ENCODE data around the gene SAP30BP.

SAP30BP gene

GRCh38 chr17:75691801-75692626, 24.9 kb downstream of the SAP30BP start:
- DNase-seq, result no peak

DNA sequence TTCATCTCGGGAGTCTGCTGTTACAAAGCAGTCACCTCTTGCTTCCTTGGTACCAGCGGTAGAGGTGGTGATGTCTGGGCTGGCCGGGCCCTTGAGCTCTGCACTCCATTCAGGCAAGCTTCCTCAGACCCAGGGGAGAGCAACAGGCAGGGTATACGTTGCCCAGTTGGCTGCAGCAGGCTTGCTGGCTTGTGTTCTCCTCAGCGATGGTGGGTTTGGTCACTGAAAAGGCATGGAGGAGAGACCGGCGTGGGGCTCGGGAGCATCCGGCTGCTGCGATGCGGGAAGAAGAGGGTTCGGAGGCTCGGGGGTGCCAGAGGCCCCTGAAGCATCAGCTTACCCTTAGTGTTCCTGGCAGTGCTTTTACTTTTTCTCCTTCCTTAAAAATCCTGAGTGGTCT, 25.8 kb downstream of the SAP30BP start:
- no peak for DNase-seq

- DNase-seq, result no peak
Measured at GRCh38 chr17:75693500-75694481, 26.7 kb downstream of the SAP30BP start.

DNA sequence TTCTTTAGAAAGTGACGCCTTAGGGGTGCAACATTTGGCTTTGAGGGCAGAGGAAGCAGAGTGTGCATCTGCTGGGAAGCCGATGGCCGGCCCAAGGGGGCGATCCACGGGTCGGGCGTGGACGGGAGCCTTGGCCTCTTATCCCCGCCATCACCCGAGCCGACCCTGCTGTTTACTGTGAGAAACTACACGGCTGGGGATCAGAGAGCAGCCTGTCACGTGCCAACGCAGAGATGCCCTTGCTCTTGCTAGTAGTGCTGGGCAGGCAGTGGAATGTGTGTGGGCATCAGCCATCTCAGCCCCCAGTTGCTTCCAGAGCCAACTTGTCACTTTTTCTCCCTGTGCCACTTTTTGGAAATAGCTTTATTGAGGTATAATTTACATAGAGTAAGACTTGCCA, 27.4 kb downstream of the SAP30BP start:
- DNase-seq, result no peak

GRCh38 chr17:75695141-75695829, 28.1 kb downstream of the SAP30BP start:
- no peak for DNase-seq

GRCh38 chr17:75695830-75696271, 28.7 kb downstream of the SAP30BP start:
- DNase-seq, result no peak

DNA sequence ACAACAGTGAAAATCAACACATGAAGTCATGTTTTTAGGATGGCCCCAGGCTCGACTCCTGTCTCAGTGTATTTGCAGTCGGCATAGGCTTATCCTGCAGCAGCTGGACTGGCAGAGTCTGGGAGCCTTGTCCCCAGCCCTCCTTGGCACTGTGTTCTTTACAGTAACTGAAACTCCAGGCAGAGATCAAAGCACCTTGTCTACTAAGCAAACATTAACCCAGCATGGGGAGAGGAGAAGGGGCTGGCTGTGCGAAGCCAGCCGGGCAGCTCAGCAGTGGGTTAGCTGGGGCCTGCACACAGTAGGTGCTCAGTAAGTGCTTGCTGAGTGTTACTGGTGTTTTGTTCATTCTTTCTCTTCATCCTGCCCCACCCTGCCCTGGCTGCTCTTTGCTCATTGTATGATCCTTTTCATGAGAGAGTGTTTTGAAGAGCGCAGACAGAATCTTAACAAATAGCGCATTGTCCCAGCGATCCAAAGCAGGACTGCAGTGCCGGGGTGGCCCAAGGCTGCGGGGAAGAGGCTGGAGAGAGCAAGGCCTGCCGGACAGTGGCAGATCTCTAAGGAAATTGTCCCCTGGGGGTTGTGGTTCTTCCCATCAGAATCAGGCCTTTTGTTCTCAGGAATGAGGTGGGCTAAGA, 30.6 kb downstream of the SAP30BP start:
- no peak for DNase-seq

- DNase-seq, result no peak
Measured at GRCh38 chr17:75698659-75699058, 31.5 kb downstream of the SAP30BP start.

DNA sequence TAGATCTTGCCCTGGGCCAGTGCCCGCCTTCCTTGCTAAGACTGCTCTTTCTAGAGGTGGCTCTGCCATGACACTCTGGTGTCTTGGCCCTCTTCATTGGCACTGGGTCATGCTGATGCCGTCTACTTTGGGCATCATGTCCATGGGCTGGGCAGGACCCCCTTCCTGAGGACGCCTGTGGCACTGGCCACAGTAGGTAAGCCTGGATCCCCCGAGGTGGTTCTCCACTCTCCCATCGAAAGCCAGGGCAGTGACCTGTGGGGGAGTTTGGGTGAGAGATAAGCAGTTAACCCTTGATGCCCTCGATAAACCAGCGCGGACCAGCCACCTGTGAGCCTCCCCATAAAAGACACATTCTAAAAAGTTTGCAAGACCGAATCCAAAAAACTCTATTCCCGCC, 34.1 kb downstream of the SAP30BP start:
- no peak for DNase-seq

- no peak for DNase-seq
Measured at GRCh38 chr17:75703191-75703590, 36.1 kb downstream of the SAP30BP start.

DNA sequence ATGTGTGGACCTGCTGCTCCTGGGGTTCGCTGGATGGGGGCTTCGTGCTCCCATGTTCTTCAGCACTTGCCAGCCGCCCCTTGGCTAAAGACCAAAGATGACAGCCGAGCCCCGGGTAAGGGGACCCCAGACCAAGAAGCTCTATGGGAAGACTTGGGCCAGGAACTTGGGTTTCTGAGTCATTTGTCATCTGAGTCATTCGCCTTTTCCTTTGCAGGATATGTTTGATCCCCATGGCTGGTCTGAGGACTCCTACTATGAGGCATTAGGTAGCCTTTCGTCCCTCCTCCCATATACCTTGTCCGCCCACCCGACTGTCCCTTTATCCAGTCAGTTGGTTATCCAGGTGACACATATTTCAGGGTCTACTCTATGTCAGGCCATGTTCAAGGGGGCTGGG, 36.5 kb downstream of the SAP30BP start:
- no peak for DNase-seq

- no peak for DNase-seq
Measured at GRCh38 chr17:75704963-75705875, 38.1 kb downstream of the SAP30BP start.

GRCh38 chr17:75706042-75706728, 39.0 kb downstream of the SAP30BP start:
- no peak for DNase-seq

DNA sequence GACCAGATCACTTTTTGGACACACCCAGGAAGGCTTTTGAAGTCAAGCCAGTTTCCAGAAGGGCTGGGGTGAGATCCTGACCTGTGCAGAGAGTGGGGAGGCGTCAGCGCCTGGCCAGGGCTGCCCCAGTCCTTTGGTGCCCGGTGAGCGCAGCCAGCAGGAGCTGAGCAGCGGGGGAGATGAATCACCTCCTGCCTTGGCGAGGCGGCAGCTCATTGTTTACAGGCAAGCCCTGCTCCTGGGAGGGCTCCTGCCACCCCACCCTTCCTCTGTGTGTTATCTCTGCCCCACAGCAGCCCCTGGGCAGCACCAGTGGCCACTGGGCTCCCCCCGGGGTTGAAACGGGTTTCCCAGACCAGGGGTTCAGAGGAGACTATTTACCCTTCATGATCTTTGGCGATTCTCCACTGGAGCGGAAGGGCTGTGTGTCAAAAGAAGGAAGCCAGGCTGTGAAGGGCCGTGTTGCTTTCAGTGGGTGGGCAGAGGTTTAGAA, 40.0 kb downstream of the SAP30BP start:
- DNase-seq, result no peak

DNA sequence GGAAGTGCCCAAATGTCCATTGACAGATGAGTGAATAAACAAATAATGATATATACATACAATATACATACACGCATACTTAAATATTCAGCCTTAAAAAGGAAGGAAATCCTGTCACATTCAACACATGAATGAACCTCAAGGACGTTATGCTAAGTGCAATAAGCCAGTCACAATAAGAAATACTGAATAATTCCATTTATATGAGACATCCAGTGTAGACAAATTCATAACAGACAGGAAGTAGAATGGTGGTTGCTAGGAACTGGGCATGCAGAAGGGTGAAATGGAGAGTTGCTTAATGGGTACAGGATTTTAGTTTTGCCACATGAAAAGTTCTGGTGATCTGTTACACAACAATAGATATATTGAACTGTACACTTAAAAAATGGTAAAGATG, 45.3 kb downstream of the SAP30BP start:
- DNase-seq, result no peak

DNA sequence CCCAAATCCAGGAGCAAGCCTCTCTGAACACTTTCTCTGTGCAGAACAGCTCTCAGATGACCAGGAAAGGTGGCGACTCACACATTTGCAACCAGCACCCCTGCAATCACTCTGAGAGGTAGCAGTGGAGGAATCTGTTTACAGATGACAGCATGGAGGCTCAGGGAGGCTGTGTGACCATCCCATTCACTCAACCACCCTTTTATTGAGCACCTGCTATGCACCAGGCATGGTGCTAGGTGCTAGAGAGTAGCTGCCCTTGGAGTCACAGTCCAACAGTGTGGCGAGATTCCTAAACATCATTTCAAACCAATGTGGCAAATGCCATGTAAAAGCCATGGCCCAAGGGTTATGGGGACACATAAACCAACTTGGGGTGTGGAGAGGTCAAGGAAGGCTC, 52.6 kb downstream of the SAP30BP start:
- DNase-seq, result no peak

DNA sequence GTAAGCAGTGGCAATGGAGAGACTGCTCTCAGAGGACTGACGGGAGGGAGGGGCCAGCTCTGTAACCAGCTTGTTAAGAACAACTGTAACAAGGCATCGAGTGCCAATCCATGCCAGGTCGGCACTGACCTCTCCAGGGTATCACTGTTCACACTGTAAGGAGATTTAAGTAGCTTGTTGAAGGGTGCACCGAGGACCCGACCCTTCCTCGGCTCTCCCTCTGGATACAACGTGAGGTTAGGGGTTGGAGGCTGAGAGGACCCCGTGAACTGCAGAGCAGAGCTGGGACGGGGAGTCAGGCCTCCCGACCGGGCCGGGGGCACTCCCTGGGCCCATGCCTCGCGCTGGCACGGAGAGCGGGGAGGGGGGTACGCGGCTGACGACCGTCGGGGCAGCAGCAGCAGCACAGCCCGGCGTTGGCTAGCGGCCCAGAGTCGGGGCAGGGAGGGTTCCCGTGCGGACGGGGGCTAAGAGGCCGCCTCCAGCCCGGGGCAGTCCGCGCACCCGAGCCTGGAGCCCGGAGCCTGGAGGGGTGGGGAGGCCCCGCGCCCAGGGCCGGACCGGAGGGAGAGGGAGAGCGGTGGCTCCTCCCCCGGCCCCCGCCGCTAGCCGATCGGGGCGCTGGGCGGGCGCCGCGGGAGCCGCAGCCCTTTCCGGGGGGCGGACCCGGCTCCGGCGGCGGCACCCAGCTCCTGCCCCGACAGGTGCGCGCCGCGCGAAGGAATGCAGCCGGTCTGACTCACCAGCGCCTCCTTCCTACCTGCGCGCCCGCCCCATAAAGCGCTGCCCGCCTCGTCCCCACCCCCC, 53.7 kb downstream of the SAP30BP start, which contains the start of gene ITGB4:
Gene ITGB4, plus strand, starts transcription at position 804 of the 807 bp plus-strand sequence. CDS start 3,245 bp downstream, outside the sequence.
- no peak for DNase-seq

DNA sequence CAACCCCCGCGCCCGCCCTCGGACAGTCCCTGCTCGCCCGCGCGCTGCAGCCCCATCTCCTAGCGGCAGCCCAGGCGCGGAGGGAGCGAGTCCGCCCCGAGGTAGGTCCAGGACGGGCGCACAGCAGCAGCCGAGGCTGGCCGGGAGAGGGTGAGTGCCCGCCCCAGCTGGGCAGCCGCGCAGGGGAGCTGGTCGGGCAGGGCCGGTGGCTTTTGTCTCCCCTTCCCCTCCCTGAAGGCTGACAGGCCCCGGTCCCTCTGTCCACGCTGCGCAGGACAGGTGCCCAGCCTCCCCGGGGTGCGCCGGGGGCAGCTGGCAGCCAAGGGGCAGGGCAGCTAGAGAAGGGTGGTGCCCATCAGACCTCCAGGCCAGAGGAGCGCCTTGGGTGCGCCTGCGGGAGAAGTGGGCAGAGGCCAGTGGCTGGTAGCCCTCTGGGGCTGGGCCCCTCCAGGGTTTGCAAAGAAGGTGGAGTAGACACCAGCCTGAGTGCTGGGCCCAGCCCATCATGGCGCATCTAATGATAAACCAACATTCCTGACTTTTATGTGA, 54.4 kb downstream of the SAP30BP start:
- DNase-seq, result no peak

DNA sequence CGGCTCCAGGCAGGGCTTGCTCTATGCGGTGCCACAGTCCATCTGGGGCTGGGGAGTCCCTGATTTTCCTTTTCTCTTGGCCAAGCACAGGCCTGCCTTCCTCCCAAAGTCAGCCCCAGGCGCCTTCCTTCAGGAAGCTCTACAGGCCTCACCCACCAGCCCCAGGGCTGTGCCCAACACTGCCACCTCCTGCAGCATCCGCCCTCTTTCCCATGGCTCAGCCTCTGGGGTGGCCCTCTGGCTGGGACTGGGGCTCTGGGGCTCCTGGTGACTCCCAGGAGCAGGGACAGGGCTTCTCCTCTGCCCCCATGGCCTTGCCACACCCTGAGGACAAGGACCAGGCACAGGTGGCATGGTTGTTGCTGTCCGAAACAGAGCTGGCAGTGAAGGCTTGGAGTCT, 54.9 kb downstream of the SAP30BP start:
- DNase-seq, result no peak

Measured in NCI-H748 treated with DMSO at 0.1 percent for 48 hours (cell line).